Measurements from ENCODE around the gene BORCS5. TPM values are rescaled to one million over a fixed set of nuclear protein-coding genes. Genes with fewer than 3 reads are reported as not detected.

BORCS5 gene
- total RNA-seq, 4 donors from 2014 or later: 7.6 to 20.4 (median 10.0) TPM

GRCh38 chr12:12380949-12381593 lies 24.2 kb downstream of the BORCS5 start:
- Histone ChIP-seq H3K4me3 (no peak overlapping the region), H3K9me3 (no peaks in the 10 kb centered on the region), H3K4me1 (peaks cover 0 to 16% (median 0%) of the 10 kb centered on the region in 3 donors), H3K27me3 (no peaks in the 10 kb centered on the region), H3K27ac (no peak overlapping the region), H3K36me3 (peaks cover 0 to 8% (median 0%) of the 10 kb centered on the region in 3 donors)
- no peak for DNase-seq
- 91 to 100% methylated on average over 1 to 6 of the region's 6 CpGs for WGBS, 2 donors
- intact Hi-C loops (cut with DNase I): no loop called here
- TF ChIP-seq POLR2A (IDR thresholded peaks at IDR 0.05) (no peak), CTCF (IDR thresholded peaks at IDR 0.05) (no peak)

GRCh38 chr12:12381982-12382381 lies 25.1 kb downstream of the BORCS5 start:
- TF ChIP-seq CTCF (IDR thresholded peaks at IDR 0.05) (no peak), POLR2A (IDR thresholded peaks at IDR 0.05) (no peak)
- peaks cover 0 to 16% (median 0%) of the 10 kb centered on the region in 3 donors for H3K4me1 ChIP-seq
- intact Hi-C loops (cut with DNase I): no loop called here
- no peak overlapping the region for H3K27ac ChIP-seq
- peaks cover 0 to 8% (median 0%) of the 10 kb centered on the region in 3 donors for H3K36me3 ChIP-seq
- no peaks in the 10 kb centered on the region for H3K9me3 ChIP-seq
- no peak overlapping the region for H3K4me3 ChIP-seq
- H3K27me3 ChIP-seq: no peaks in the 10 kb centered on the region
- no peak for DNase-seq
- 95 to 100% methylated on average over 2 to 3 of the region's 3 CpGs for WGBS, 2 donors

- no peak overlapping the region for H3K4me3 ChIP-seq
- TF ChIP-seq CTCF (IDR thresholded peaks at IDR 0.05) (no peak), POLR2A (IDR thresholded peaks at IDR 0.05) (no peak)
- intact Hi-C loops (cut with DNase I): no loop called here
- H3K36me3 ChIP-seq: peaks cover 0 to 8% (median 0%) of the 10 kb centered on the region in 3 donors
- no peak for DNase-seq
- H3K27ac ChIP-seq: peak overlapping the region in 1 of 4 donors; percentile 38
- peaks cover 0 to 30% (median 0%) of the 10 kb centered on the region in 3 donors for H3K4me1 ChIP-seq
- 75 to 82% methylated on average over 6 to 7 of the region's 7 CpGs for WGBS, 2 donors
- no peaks in the 10 kb centered on the region for H3K9me3 ChIP-seq
- no peaks in the 10 kb centered on the region for H3K27me3 ChIP-seq
Observed at GRCh38 chr12:12384571-12385340, 27.9 kb downstream of the BORCS5 start.

GRCh38 chr12:12387501-12387900 lies 30.6 kb downstream of the BORCS5 start:
- DNase-seq: no peak
- 32 to 34% methylated on average over 3 of the region's 3 CpGs for WGBS, 2 donors
- TF ChIP-seq CTCF (IDR thresholded peaks at IDR 0.05) (no peak), POLR2A (IDR thresholded peaks at IDR 0.05) (no peak)
- intact Hi-C loops (cut with DNase I): no loop called here
- Histone ChIP-seq H3K27me3 (no peaks in the 10 kb centered on the region), H3K4me3 (no peak overlapping the region), H3K36me3 (peaks cover 0 to 3% (median 0%) of the 10 kb centered on the region in 3 donors), H3K9me3 (no peaks in the 10 kb centered on the region), H3K4me1 (peaks cover 0 to 30% (median 0%) of the 10 kb centered on the region in 3 donors), H3K27ac (peak overlapping the region in 2 of 4 donors; percentile 6 to 38)

GRCh38 chr12:12392413-12392812 lies 35.5 kb downstream of the BORCS5 start:
- Histone ChIP-seq H3K4me1 (peaks cover 0 to 17% (median 0%) of the 10 kb centered on the region in 3 donors), H3K36me3 (no peaks in the 10 kb centered on the region), H3K4me3 (no peak overlapping the region), H3K27me3 (no peaks in the 10 kb centered on the region), H3K27ac (no peak overlapping the region), H3K9me3 (no peaks in the 10 kb centered on the region)
- no peak for DNase-seq
- intact Hi-C loops (cut with DNase I): loop anchor here (10.0 kb wide), 1 partner anchor 172 kb away; the partner anchor contains the start of gene DUSP16
- WGBS, 2 donors: 80 to 86% methylated on average over 2 of the region's 2 CpGs
- no peak for TF ChIP-seq CTCF (IDR thresholded peaks at IDR 0.05)
- no peak for TF ChIP-seq POLR2A (IDR thresholded peaks at IDR 0.05)
